H9 (cell line): ENCODE data around the gene OTUB2. TPM values are rescaled to one million over a fixed set of nuclear protein-coding genes. Genes with fewer than 3 reads are reported as not detected.
A peak's percentile ranks its signal among the peaks of the same experiment; 100 is the strongest.

Experiments used
- DNase-seq: peaks from one replicate; pipeline ENCODE4 v3.0.0-alpha.2; 2017
- H2AFZ ChIP-seq: one replicate; pipeline ENCODE4 v1.6.1; 2013; ENCODE audit warnings: mild to moderate bottlenecking, low read length, control low read depth, moderate library complexity
- H2AK5ac ChIP-seq: 2 replicates; pipeline ENCODE4 v1.6.1; 2013; ENCODE audit warnings: low read length, control low read depth, mixed read lengths; ENCODE audit not compliant: insufficient read length
- H2BK120ac ChIP-seq: one replicate; pipeline ENCODE4 v1.6.1; 2013; ENCODE audit warnings: low read depth, mild to moderate bottlenecking, low read length, control low read depth, inconsistent platforms; ENCODE audit not compliant: poor library complexity, severe bottlenecking
- H2BK12ac ChIP-seq: 2 replicates; pipeline ENCODE4 v1.6.1; 2013; ENCODE audit warnings: low read length, control low read depth, mixed read lengths, low read depth; ENCODE audit not compliant: insufficient read length
- H2BK15ac ChIP-seq: 2 replicates; pipeline ENCODE4 v1.6.1; 2013; ENCODE audit warnings: low read depth, low read length, control low read depth
- H2BK20ac ChIP-seq: one replicate; pipeline ENCODE4 v1.6.1; 2013; ENCODE audit warnings: low read depth, mild to moderate bottlenecking, low read length, control low read depth, inconsistent platforms; ENCODE audit not compliant: poor library complexity, severe bottlenecking
- H2BK5ac ChIP-seq: 2 replicates; pipeline ENCODE4 v1.6.1; 2013; ENCODE audit warnings: low read length, control low read depth, mixed read lengths; ENCODE audit not compliant: insufficient read length
- H3K14ac ChIP-seq: 2 replicates; pipeline ENCODE4 v1.6.1; 2013; ENCODE audit warnings: low read length, control low read depth; ENCODE audit not compliant: insufficient read depth
- H3K18ac ChIP-seq: 2 replicates; pipeline ENCODE4 v1.6.1; 2013; ENCODE audit warnings: low read depth, mild to moderate bottlenecking, mixed read lengths, low read length, control low read depth; ENCODE audit not compliant: insufficient read length
- H3K23ac ChIP-seq: 2 replicates; pipeline ENCODE4 v1.6.1; 2013; ENCODE audit warnings: low read length, control low read depth, mixed read lengths, low read depth; ENCODE audit not compliant: insufficient read length
- H3K23me2 ChIP-seq: 2 replicates; pipeline ENCODE4 v1.6.1; 2013; ENCODE audit warnings: low read depth, mild to moderate bottlenecking, mixed read lengths, low read length, control low read depth; ENCODE audit not compliant: insufficient read length, poor library complexity, severe bottlenecking
- H3K27ac ChIP-seq: 2 replicates; pipeline ENCODE4 v1.5.1; 2013; ENCODE audit warnings: low read length, control low read depth, mixed read lengths, low read depth; ENCODE audit not compliant: insufficient read length
- H3K27me3 ChIP-seq: 2 replicates; pipeline ENCODE4 v1.6.1; 2013; ENCODE audit warnings: low read length, control low read depth, inconsistent platforms; ENCODE audit not compliant: insufficient read depth
- H3K4ac ChIP-seq: 2 replicates; pipeline ENCODE4 v1.6.1; 2013; ENCODE audit warnings: low read depth, mild to moderate bottlenecking, control low read depth, inconsistent platforms, low read length, moderate library complexity
- H3K4me1 ChIP-seq: 2 replicates; pipeline ENCODE4 v1.6.1; 2013; ENCODE audit warnings: low read length, control low read depth, inconsistent platforms; ENCODE audit not compliant: insufficient read depth
- H3K4me2 ChIP-seq: 2 replicates; pipeline ENCODE4 v1.6.1; 2013; ENCODE audit warnings: low read length, control low read depth, mixed read lengths; ENCODE audit not compliant: insufficient read length, insufficient read depth
- H3K56ac ChIP-seq: 2 replicates; pipeline ENCODE4 v1.6.1; 2013; ENCODE audit warnings: low read depth, mild to moderate bottlenecking, mixed read lengths, low read length, control low read depth; ENCODE audit not compliant: insufficient read length
- H3K79me1 ChIP-seq: 2 replicates; pipeline ENCODE4 v1.6.1; 2013; ENCODE audit warnings: low read depth, mild to moderate bottlenecking, moderate library complexity, low read length, control low read depth, inconsistent platforms; ENCODE audit not compliant: insufficient read depth, poor library complexity, severe bottlenecking
- H3K79me2 ChIP-seq: 2 replicates; pipeline ENCODE4 v1.6.1; 2013; ENCODE audit warnings: low read length, control low read depth, inconsistent platforms; ENCODE audit not compliant: insufficient read depth
- H3K9ac ChIP-seq: 2 replicates; pipeline ENCODE4 v1.6.1; 2013; ENCODE audit warnings: low read length, control low read depth, mixed read lengths; ENCODE audit not compliant: insufficient read length; ENCODE audit errors: extremely low read depth
- H3K9me3 ChIP-seq: one replicate; pipeline ENCODE4 v1.6.1; 2013; ENCODE audit warnings: low read depth, low read length, inconsistent platforms; ENCODE audit not compliant: control insufficient read depth
- H3T11ph ChIP-seq: one replicate; pipeline ENCODE4 v1.6.1; 2013; ENCODE audit warnings: mild to moderate bottlenecking, low read length, control low read depth, inconsistent platforms
- H4K20me1 ChIP-seq: one replicate; pipeline ENCODE4 v1.6.1; 2013; ENCODE audit not compliant: control insufficient read depth, insufficient read length, insufficient read depth
- H4K5ac ChIP-seq: 2 replicates; pipeline ENCODE4 v1.6.1; 2013; ENCODE audit warnings: low read depth, mild to moderate bottlenecking, mixed read lengths, low read length, control low read depth; ENCODE audit not compliant: insufficient read length
- H4K8ac ChIP-seq: replicated peaks from 2 replicates; pipeline ENCODE4 v1.6.1; 2013; ENCODE audit warnings: low read length, control low read depth, mixed read lengths, low read depth; ENCODE audit not compliant: insufficient read length
- H4K91ac ChIP-seq: 2 replicates; pipeline ENCODE4 v1.6.1; 2013; ENCODE audit warnings: low read depth, mild to moderate bottlenecking, moderate library complexity, mixed read lengths, low read length, control low read depth; ENCODE audit not compliant: insufficient read length
- H3K27ac Mint-ChIP-seq, 3 experiments: 2 replicates in 2 of 3; 3 replicates in 1 of 3; pipeline ENCODE4 v1.8.0; 2020 to 2021; ENCODE audit warnings: mixed read lengths in 3 of 3, mild to moderate bottlenecking in 1 of 3, moderate library complexity in 1 of 3
- H3K27me3 Mint-ChIP-seq: 2 replicates; pipeline ENCODE4 v1.8.0; 2021; ENCODE audit warnings: low read depth, mild to moderate bottlenecking, moderate library complexity, mixed read lengths
- H3K36me3 Mint-ChIP-seq, 3 experiments: 2 replicates in 2 of 3; 3 replicates in 1 of 3; pipeline ENCODE4 v1.8.0; 2020 to 2021; ENCODE audit warnings: low read depth in 3 of 3, mixed read lengths in 3 of 3; ENCODE audit not compliant: insufficient read depth in 1 of 3
- H3K4me1 Mint-ChIP-seq, 2 experiments: 2 replicates each; pipeline ENCODE4 v1.8.0; 2020; ENCODE audit warnings: mixed read lengths in 2 of 2
- H3K4me3 Mint-ChIP-seq, 2 experiments: 2 replicates in 1 of 2; 3 replicates in 1 of 2; pipeline ENCODE4 v1.8.0; 2020 to 2021; ENCODE audit warnings: mild to moderate bottlenecking in 2 of 2, mixed read lengths in 2 of 2, moderate library complexity in 1 of 2
- H3K9me3 Mint-ChIP-seq, 2 experiments: 2 replicates in 1 of 2; 3 replicates in 1 of 2; pipeline ENCODE4 v1.8.0; 2020; ENCODE audit warnings: mild to moderate bottlenecking in 2 of 2, mixed read lengths in 2 of 2, moderate library complexity in 1 of 2
- CTCF ChIP-seq: fragments of 200-600 bp; sonication (generic); conservative IDR thresholded peaks from 3 replicates; pipeline ENCODE4 v1.8.0; 2021; ENCODE audit warnings: antibody characterized with exemption, mild to moderate bottlenecking
- WGBS: extraction: QIAGEN DNeasy Blood & Tissue Kit; methylation state at CpG from one replicate; pipeline ENCODE4 v1.1.7; 2013; ENCODE audit warnings: missing lambda C conversion rate, low lambda C conversion rate, mixed read lengths; ENCODE audit not compliant: insufficient read length; ENCODE audit errors: extremely low coverage; 5-methylcytosine and 5-hydroxymethylcytosine counted together
- total RNA-seq: library from RNA; stranded (reverse); gene quantifications from 2 replicates; pipeline ENCODE4 v1.2.1, GENCODE V29; 2021

The OTUB2 gene
- total RNA-seq, 1 experiment from 2014 or later: 3.6 TPM

- Histone ChIP-seq H3K56ac (no peak overlapping the region), H2BK120ac (no peak overlapping the region), H4K91ac (no peak overlapping the region), H3K14ac (no peak overlapping the region; the same call in 1 of the 2 replicates), H2BK12ac (no peak overlapping the region), H2BK20ac (no peak overlapping the region), H2AFZ (no peak overlapping the region), H3K79me2 (no peaks in the 10 kb centered on the region), H2BK15ac (no peak overlapping the region), H3K23ac (no peak overlapping the region), H4K5ac (no peak overlapping the region), H3K27ac (no peak overlapping the region), H4K20me1 (no peaks in the 10 kb centered on the region), H4K8ac (no peak overlapping the region), H2AK5ac (no peak overlapping the region), H2BK5ac (no peak overlapping the region), H3K9me3 (no peaks in the 10 kb centered on the region), H3K9ac (no peak overlapping the region), H3T11ph (no peak overlapping the region), H3K18ac (no peak overlapping the region), H3K4ac (no peak overlapping the region), H3K79me1 (no peaks in the 10 kb centered on the region), H3K4me2 (no peak overlapping the region), H3K27me3 (no peaks in the 10 kb centered on the region), H3K23me2 (no peaks in the 10 kb centered on the region), H3K4me1 (no peaks in the 10 kb centered on the region)
- peaks cover 0 to 2% of the 10 kb centered on the region in 2 experiments; a peak in 1 of 5 replicates for H3K9me3 Mint-ChIP-seq
- peaks cover 22 to 23% of the 10 kb centered on the region in 2 experiments for H3K4me1 Mint-ChIP-seq
- no peaks in the 10 kb centered on the region for H3K27me3 Mint-ChIP-seq
- peak overlapping the region in 1 of 3 experiments; percentile 75; a peak in 2 of 7 replicates for H3K27ac Mint-ChIP-seq
- no CpG with 5 or more reads among the region's 7 CpGs for WGBS
- H3K4me3 Mint-ChIP-seq: no peak overlapping the region
- DNase-seq: no peak
- no peak for TF ChIP-seq CTCF
- H3K36me3 Mint-ChIP-seq: peaks cover 4 to 37% (median 26%) of the 10 kb centered on the region in 3 experiments
Measured at GRCh38 chr14:94038510-94038909, 12.4 kb downstream of the OTUB2 start.
